ENCODE data around the gene IRF7. TPM values are rescaled to one million over a fixed set of nuclear protein-coding genes. Genes with fewer than 3 reads are reported as not detected.

Gene IRF7
- total and polyA plus RNA-seq, 3 experiments from 2014 or later: 16.4 to 38.6 (median 18.0) TPM

GRCh38 chr11:586376-587316, 29.1 kb downstream of the IRF7 start:
- Histone ChIP-seq H3K36me3 (ENCODE audit: insufficient read depth, low read length) (peaks cover 36% of the 10 kb centered on the region), H3K4me3 (ENCODE audit: low read length) (no peak overlapping the region)
- CTCF ChIA-PET: interaction anchor here (1.2 to 1.8 kb wide), 2 partner anchors 27 to 51 kb away, joined by 3 read pairs; partner anchors contain the start of gene HRAS

GRCh38 chr11:584287-584686, 31.5 kb downstream of the IRF7 start:
- POLR2A ChIA-PET: interaction anchor here (0.5 to 0.6 kb wide), 2 partner anchors 17 to 174 kb away, joined by 3 to 4 read pairs; no protein-coding TSS in a partner anchor
- H3K27ac Mint-ChIP-seq: peak overlapping the region in 3 of 8 donors; percentile 27 to 86 (median 50)
- H3K36me3 ChIP-seq (ENCODE audit: insufficient read depth, low read length): peaks cover 26% of the 10 kb centered on the region

More at GRCh38 chr11:586376-587316, 29.1 kb downstream of the IRF7 start:
- H3K27me3 ChIP-seq (ENCODE audit: insufficient read depth, low read length, poor library complexity, severe bottlenecking): no peaks in the 10 kb centered on the region
- no peak for DNase-seq
- H3K27ac Mint-ChIP-seq: peak overlapping the region; percentile 71 to 100 (median 98)
- peaks cover 23 to 41% (median 32%) of the 10 kb centered on the region in 3 donors for H3K4me1 Mint-ChIP-seq
- H3K9me3 ChIP-seq (ENCODE audit: low read length): no peaks in the 10 kb centered on the region
- peak overlapping the region in 2 of 7 donors; percentile 29 to 56 for H3K4me3 Mint-ChIP-seq
- H3K27me3 Mint-ChIP-seq: no peaks in the 10 kb centered on the region
- H3K27ac ChIP-seq (ENCODE audit: low read depth, low read length): peak overlapping the region; percentile 46
- peaks cover 22% of the 10 kb centered on the region for H3K4me1 ChIP-seq (ENCODE audit: insufficient read depth, low read length)
- POLR2A ChIA-PET: interaction anchor here (1.6 kb wide), 1 partner anchor 11 kb away, joined by 8 read pairs; the partner anchor contains the start of gene PHRF1
- no peaks in the 10 kb centered on the region for H3K9me3 Mint-ChIP-seq
- peaks cover 0 to 74% (median 13%) of the 10 kb centered on the region in 3 donors for H3K36me3 Mint-ChIP-seq

GRCh38 chr11:581752-582151, 34.0 kb downstream of the IRF7 start:
- Mint-ChIP-seq H3K36me3 (peaks cover 0 to 46% (median 2%) of the 10 kb centered on the region in 3 donors), H3K9me3 (no peaks in the 10 kb centered on the region), H3K27me3 (peaks cover 0 to 1% of the 10 kb centered on the region in 2 donors), H3K27ac (peak overlapping the region in 1 of 8 donors; percentile 60), H3K4me3 (peak overlapping the region in 1 of 7 donors; percentile 13), H3K4me1 (peaks cover 38 to 60% (median 45%) of the 10 kb centered on the region in 3 donors)
- H3K36me3 ChIP-seq (ENCODE audit: insufficient read depth, low read length): peaks cover 18% of the 10 kb centered on the region
- H3K9me3 ChIP-seq (ENCODE audit: low read length): no peaks in the 10 kb centered on the region
- no peak overlapping the region for H3K27ac ChIP-seq (ENCODE audit: low read depth, low read length)
- H3K27me3 ChIP-seq (ENCODE audit: insufficient read depth, low read length, poor library complexity, severe bottlenecking): no peaks in the 10 kb centered on the region
- H3K4me1 ChIP-seq (ENCODE audit: insufficient read depth, low read length): peaks cover 35% of the 10 kb centered on the region
- no peak for DNase-seq
- POLR2A ChIA-PET: no interaction called here
- CTCF ChIA-PET: no interaction called here
- no peak overlapping the region for H3K4me3 ChIP-seq (ENCODE audit: low read length)

More at GRCh38 chr11:584287-584686, 31.5 kb downstream of the IRF7 start:
- H3K4me1 Mint-ChIP-seq: peaks cover 36 to 58% (median 44%) of the 10 kb centered on the region in 3 donors
- H3K4me3 Mint-ChIP-seq: no peak overlapping the region
- H3K9me3 ChIP-seq (ENCODE audit: low read length): no peaks in the 10 kb centered on the region
- no peaks in the 10 kb centered on the region for H3K9me3 Mint-ChIP-seq
- peaks cover 0 to 1% of the 10 kb centered on the region in 2 donors for H3K27me3 Mint-ChIP-seq
- H3K4me3 ChIP-seq (ENCODE audit: low read length): no peak overlapping the region
- H3K27me3 ChIP-seq (ENCODE audit: insufficient read depth, low read length, poor library complexity, severe bottlenecking): no peaks in the 10 kb centered on the region
- no peak overlapping the region for H3K27ac ChIP-seq (ENCODE audit: low read depth, low read length)
- peaks cover 0 to 59% (median 10%) of the 10 kb centered on the region in 3 donors for H3K36me3 Mint-ChIP-seq
- CTCF ChIA-PET: no interaction called here
- DNase-seq: no peak
- H3K4me1 ChIP-seq (ENCODE audit: insufficient read depth, low read length): peaks cover 32% of the 10 kb centered on the region

GRCh38 chr11:581342-581741, 34.4 kb downstream of the IRF7 start:
- Histone ChIP-seq H3K27ac (ENCODE audit: low read depth, low read length) (no peak overlapping the region), H3K4me1 (ENCODE audit: insufficient read depth, low read length) (peaks cover 34% of the 10 kb centered on the region), H3K36me3 (ENCODE audit: insufficient read depth, low read length) (peaks cover 18% of the 10 kb centered on the region), H3K27me3 (ENCODE audit: insufficient read depth, low read length, poor library complexity, severe bottlenecking) (no peaks in the 10 kb centered on the region), H3K9me3 (ENCODE audit: low read length) (no peaks in the 10 kb centered on the region), H3K4me3 (ENCODE audit: low read length) (no peak overlapping the region)
- no peak for DNase-seq
- no peaks in the 10 kb centered on the region for H3K9me3 Mint-ChIP-seq
- peaks cover 0 to 1% of the 10 kb centered on the region in 2 donors for H3K27me3 Mint-ChIP-seq
- H3K27ac Mint-ChIP-seq: peak overlapping the region in 3 of 8 donors; percentile 8 to 28 (median 15)
- peaks cover 37 to 55% (median 42%) of the 10 kb centered on the region in 3 donors for H3K4me1 Mint-ChIP-seq
- CTCF ChIA-PET: no interaction called here
- POLR2A ChIA-PET: interaction anchor here (0.7 to 1.0 kb wide), 2 partner anchors 11 to 35 kb away, joined by 4 to 5 read pairs; partner anchors contain the start of gene IRF7
- H3K4me3 Mint-ChIP-seq: peak overlapping the region in 6 of 7 donors; percentile 2 to 68 (median 44)
- peaks cover 0 to 43% (median 2%) of the 10 kb centered on the region in 3 donors for H3K36me3 Mint-ChIP-seq

- POLR2A ChIA-PET: interaction anchor here (0.6 kb wide), 1 partner anchor 219 kb away, joined by 3 read pairs; no protein-coding TSS in a partner anchor
Measured at GRCh38 chr11:579830-580601, 35.7 kb downstream of the IRF7 start.

GRCh38 chr11:578276-579035, 37.3 kb downstream of the IRF7 start:
- Histone ChIP-seq H3K27me3 (ENCODE audit: insufficient read depth, low read length, poor library complexity, severe bottlenecking) (no peaks in the 10 kb centered on the region), H3K9me3 (ENCODE audit: low read length) (no peaks in the 10 kb centered on the region), H3K27ac (ENCODE audit: low read depth, low read length) (peak overlapping the region; percentile 80), H3K4me1 (ENCODE audit: insufficient read depth, low read length) (peaks cover 40% of the 10 kb centered on the region), H3K36me3 (ENCODE audit: insufficient read depth, low read length) (peaks cover 11% of the 10 kb centered on the region), H3K4me3 (ENCODE audit: low read length) (peak overlapping the region; percentile 81)
- ChIA-PET CTCF (interaction anchor here (0.7 to 1.0 kb wide), 2 partner anchors 24 to 148 kb away, joined by 3 read pairs; no protein-coding TSS in a partner anchor), POLR2A (no interaction called here)
- Mint-ChIP-seq H3K27ac (peak overlapping the region in 6 of 8 donors; percentile 59 to 89 (median 85)), H3K4me3 (peak overlapping the region; percentile 72 to 93 (median 87)), H3K27me3 (peaks cover 8% of the 10 kb centered on the region in 2 donors), H3K36me3 (peaks cover 0 to 33% (median 2%) of the 10 kb centered on the region in 3 donors), H3K9me3 (no peaks in the 10 kb centered on the region), H3K4me1 (peaks cover 47 to 63% (median 52%) of the 10 kb centered on the region in 3 donors)
- no peak for DNase-seq

More at GRCh38 chr11:579830-580601, 35.7 kb downstream of the IRF7 start:
- no peak overlapping the region for H3K27ac ChIP-seq (ENCODE audit: low read depth, low read length)
- H3K9me3 ChIP-seq (ENCODE audit: low read length): no peaks in the 10 kb centered on the region
- no peak overlapping the region for H3K4me3 ChIP-seq (ENCODE audit: low read length)
- DNase-seq: no peak
- CTCF ChIA-PET: no interaction called here
- Mint-ChIP-seq H3K4me1 (peaks cover 39 to 57% (median 42%) of the 10 kb centered on the region in 3 donors), H3K36me3 (peaks cover 0 to 42% (median 2%) of the 10 kb centered on the region in 3 donors), H3K9me3 (no peaks in the 10 kb centered on the region), H3K4me3 (peak overlapping the region in 5 of 7 donors; percentile 33 to 93 (median 66)), H3K27ac (peak overlapping the region in 4 of 8 donors; percentile 2 to 78 (median 54)), H3K27me3 (peaks cover 2 to 5% of the 10 kb centered on the region in 2 donors)
- H3K4me1 ChIP-seq (ENCODE audit: insufficient read depth, low read length): peaks cover 37% of the 10 kb centered on the region
- H3K27me3 ChIP-seq (ENCODE audit: insufficient read depth, low read length, poor library complexity, severe bottlenecking): no peaks in the 10 kb centered on the region
- H3K36me3 ChIP-seq (ENCODE audit: insufficient read depth, low read length): peaks cover 18% of the 10 kb centered on the region

GRCh38 chr11:577611-577894, 38.2 kb downstream of the IRF7 start:
- H3K4me1 Mint-ChIP-seq: peaks cover 47 to 63% (median 52%) of the 10 kb centered on the region in 3 donors
- no peak for DNase-seq
- H3K27me3 Mint-ChIP-seq: peaks cover 8% of the 10 kb centered on the region in 2 donors
- Histone ChIP-seq H3K27ac (ENCODE audit: low read depth, low read length) (peak overlapping the region; percentile 80), H3K4me1 (ENCODE audit: insufficient read depth, low read length) (peaks cover 40% of the 10 kb centered on the region), H3K9me3 (ENCODE audit: low read length) (no peaks in the 10 kb centered on the region), H3K4me3 (ENCODE audit: low read length) (peak overlapping the region; percentile 81), H3K27me3 (ENCODE audit: insufficient read depth, low read length, poor library complexity, severe bottlenecking) (no peaks in the 10 kb centered on the region), H3K36me3 (ENCODE audit: insufficient read depth, low read length) (peaks cover 10% of the 10 kb centered on the region)
- peak overlapping the region; percentile 61 to 95 (median 86) for H3K27ac Mint-ChIP-seq
- peak overlapping the region; percentile 83 to 93 (median 87) for H3K4me3 Mint-ChIP-seq
- peaks cover 0 to 27% (median 2%) of the 10 kb centered on the region in 3 donors for H3K36me3 Mint-ChIP-seq
- POLR2A ChIA-PET: no interaction called here
- CTCF ChIA-PET: interaction anchor here (1.0 kb wide), 1 partner anchor 145 kb away, joined by 4 read pairs; no protein-coding TSS in a partner anchor
- H3K9me3 Mint-ChIP-seq: no peaks in the 10 kb centered on the region

Measured in CD8-positive, alpha-beta memory T cell (primary cell).